Adipocyte (in vitro differentiated cells): ENCODE results near the gene FTO.
A peak's percentile ranks its signal among the peaks of the same experiment; 100 is the strongest.

ENCODE experiments used
- DNase-seq: peaks from one replicate; pipeline ENCODE4 v3.0.0-alpha.2; 2015; ENCODE audit warnings: low read depth
- H3K27me3 ChIP-seq: replicated peaks from 2 replicates; pipeline ENCODE4 v1.7.0; 2013; ENCODE audit warnings: mild to moderate bottlenecking, low read length, moderate library complexity; ENCODE audit not compliant: control insufficient read depth, insufficient read depth
- H3K36me3 ChIP-seq: 2 replicates; pipeline ENCODE4 v1.7.0; 2013; ENCODE audit warnings: low read length, mild to moderate bottlenecking, moderate library complexity; ENCODE audit not compliant: control insufficient read depth, insufficient read depth, severe bottlenecking
- H3K4me1 ChIP-seq: 2 replicates; pipeline ENCODE4 v1.7.0; 2013; ENCODE audit warnings: mild to moderate bottlenecking, low read length, moderate library complexity; ENCODE audit not compliant: control insufficient read depth, insufficient read depth
- H3K4me3 ChIP-seq: 2 replicates; pipeline ENCODE4 v1.7.0; 2013; ENCODE audit warnings: mild to moderate bottlenecking, low read length, moderate library complexity
- H3K9ac ChIP-seq: 2 replicates; pipeline ENCODE4 v1.7.0; 2013; ENCODE audit warnings: mild to moderate bottlenecking, low read length, moderate library complexity
- H3K9me3 ChIP-seq: 2 replicates; pipeline ENCODE4 v1.7.0; 2013; ENCODE audit warnings: mild to moderate bottlenecking, low read length, moderate library complexity; ENCODE audit not compliant: control insufficient read depth

The FTO gene

DNA sequence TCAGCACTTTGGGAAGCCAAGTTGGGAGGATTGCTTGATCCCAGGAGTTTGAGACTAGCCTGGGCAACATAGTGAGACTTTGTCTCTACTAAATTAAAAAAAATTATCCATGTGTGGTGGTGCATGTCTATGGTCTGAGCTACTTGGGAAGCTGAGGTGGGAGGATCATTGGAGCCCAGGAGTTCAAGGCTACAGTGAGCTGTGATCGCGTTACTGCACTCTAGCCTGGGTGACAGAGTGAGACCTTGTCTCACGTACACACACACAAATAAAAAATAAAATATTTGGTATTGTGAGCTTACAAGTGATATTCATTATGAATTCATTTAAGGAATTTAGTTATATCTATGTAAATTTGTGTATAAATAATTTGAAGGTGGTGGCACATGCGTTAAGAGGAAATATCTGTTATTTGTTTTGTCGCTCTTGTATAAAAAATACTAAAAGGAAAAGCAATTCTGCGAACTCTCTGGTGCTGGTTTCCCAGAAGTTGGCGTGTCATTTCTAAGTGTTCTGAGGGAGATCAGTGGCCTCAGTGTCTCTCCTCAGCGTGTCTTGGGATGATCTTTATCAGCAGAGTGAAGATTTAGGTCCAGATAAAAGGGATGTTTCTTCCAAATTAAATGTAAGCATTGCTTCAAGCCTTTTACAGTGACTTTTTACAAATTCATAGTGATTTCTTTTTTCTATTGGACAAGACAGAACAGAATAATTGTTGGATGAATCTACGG, 187.6 kb downstream of the FTO start:
- Histone ChIP-seq H3K9me3 (no peaks in the 10 kb centered on the region), H3K4me1 (peaks cover 29% of the 10 kb centered on the region), H3K36me3 (peaks cover 28% of the 10 kb centered on the region), H3K27me3 (no peaks in the 10 kb centered on the region), H3K4me3 (no peak overlapping the region), H3K9ac (peak overlapping the region; percentile 60)
- DNase-seq: no peak

DNA sequence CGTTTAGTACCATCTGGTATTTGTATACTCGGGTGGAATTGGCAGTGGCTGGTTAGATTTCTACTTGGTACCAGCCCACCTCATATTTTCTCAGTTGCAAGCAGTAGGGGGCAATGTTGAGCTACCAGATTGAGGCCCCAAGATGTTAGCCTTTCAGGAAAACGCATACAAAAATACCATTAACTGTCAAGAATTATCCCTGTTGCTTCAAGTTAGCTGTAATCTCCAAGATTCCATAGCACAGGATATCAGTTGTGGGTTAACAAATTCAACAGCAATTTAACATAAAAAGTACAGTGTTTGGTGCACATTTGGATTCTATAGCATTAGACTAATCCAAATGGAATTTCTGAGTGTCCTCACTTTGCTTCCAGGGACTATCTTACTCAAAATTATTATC, 188.2 kb downstream of the FTO start:
- DNase-seq: peak; percentile 78
- Histone ChIP-seq H3K36me3 (peaks cover 26% of the 10 kb centered on the region), H3K9ac (peak overlapping the region; percentile 60), H3K27me3 (no peaks in the 10 kb centered on the region), H3K4me1 (peaks cover 33% of the 10 kb centered on the region), H3K4me3 (no peak overlapping the region), H3K9me3 (no peaks in the 10 kb centered on the region)

GRCh38 chr16:53893731-53894435, 189.9 kb downstream of the FTO start:
- peak; percentile 72 for DNase-seq
- H3K36me3 ChIP-seq: peaks cover 18% of the 10 kb centered on the region
- H3K4me1 ChIP-seq: peaks cover 38% of the 10 kb centered on the region
- H3K9me3 ChIP-seq: no peaks in the 10 kb centered on the region
- no peak overlapping the region for H3K4me3 ChIP-seq
- H3K9ac ChIP-seq: no peak overlapping the region
- no peaks in the 10 kb centered on the region for H3K27me3 ChIP-seq

DNA sequence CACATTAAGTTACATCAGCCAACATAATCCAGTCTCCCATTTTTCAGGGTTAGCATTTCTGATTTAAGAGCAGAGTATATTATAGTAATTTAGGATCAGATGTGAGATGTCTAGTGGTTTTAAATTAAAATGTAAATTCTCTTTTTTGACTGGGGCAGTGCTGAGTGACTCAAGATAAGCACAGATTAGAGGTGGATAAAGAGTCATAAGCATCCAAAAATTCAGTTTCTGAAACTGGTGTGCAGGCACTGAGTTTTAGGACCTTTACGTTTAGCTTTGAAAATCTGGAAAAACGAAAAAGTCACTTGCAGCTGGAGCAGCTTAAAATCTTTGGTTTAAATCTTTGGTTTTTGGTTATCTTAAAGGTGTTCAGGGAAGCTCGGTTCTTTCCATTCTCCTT, 190.7 kb downstream of the FTO start:
- no peak for DNase-seq
- Histone ChIP-seq H3K36me3 (peaks cover 10% of the 10 kb centered on the region), H3K4me3 (no peak overlapping the region), H3K27me3 (no peaks in the 10 kb centered on the region), H3K4me1 (peaks cover 46% of the 10 kb centered on the region), H3K9me3 (no peaks in the 10 kb centered on the region), H3K9ac (no peak overlapping the region)

DNA sequence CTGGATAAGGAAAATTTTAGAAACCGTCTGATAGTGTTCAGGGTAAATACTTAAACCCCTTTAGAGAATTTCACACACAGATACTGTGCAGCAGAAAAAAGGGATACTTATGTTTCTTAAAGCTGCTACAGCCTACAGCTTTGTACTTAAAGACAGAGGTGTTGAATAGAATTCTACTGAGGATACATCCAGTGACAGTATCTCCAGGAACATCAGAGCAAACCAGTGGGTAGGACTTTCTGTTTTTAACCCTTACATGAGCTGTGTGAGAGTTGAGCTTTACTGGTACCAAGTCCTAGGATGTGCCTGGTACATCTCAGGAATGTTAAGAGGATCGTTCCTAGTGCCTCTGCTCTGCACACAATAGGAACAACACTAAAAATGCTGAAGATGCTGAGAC, 191.5 kb downstream of the FTO start:
- Histone ChIP-seq H3K4me1 (peaks cover 50% of the 10 kb centered on the region), H3K4me3 (no peak overlapping the region), H3K36me3 (peaks cover 2% of the 10 kb centered on the region), H3K9me3 (no peaks in the 10 kb centered on the region), H3K27me3 (no peaks in the 10 kb centered on the region), H3K9ac (no peak overlapping the region)
- no peak for DNase-seq

DNA sequence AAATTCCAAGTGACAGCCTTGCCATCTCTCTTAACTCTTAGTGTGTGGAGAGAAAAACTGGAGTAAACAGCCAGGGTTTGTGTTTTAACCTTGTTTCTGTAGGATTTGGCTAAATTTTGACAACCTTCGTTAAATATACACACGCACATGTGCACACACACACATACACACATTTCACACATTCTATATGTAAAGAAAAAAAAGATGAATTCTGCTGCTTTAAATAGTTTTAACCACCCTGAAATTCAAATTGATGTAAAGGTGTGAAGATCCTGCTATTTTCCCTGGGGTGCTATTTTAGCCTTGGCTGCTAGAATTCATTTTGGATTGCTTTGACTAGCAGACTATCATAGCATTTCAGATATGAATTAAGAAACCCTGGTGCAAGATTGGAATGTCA, 191.9 kb downstream of the FTO start:
- H3K9ac ChIP-seq: no peak overlapping the region
- H3K9me3 ChIP-seq: no peaks in the 10 kb centered on the region
- no peaks in the 10 kb centered on the region for H3K36me3 ChIP-seq
- H3K4me1 ChIP-seq: peaks cover 50% of the 10 kb centered on the region
- no peak overlapping the region for H3K4me3 ChIP-seq
- no peaks in the 10 kb centered on the region for H3K27me3 ChIP-seq
- no peak for DNase-seq

DNA sequence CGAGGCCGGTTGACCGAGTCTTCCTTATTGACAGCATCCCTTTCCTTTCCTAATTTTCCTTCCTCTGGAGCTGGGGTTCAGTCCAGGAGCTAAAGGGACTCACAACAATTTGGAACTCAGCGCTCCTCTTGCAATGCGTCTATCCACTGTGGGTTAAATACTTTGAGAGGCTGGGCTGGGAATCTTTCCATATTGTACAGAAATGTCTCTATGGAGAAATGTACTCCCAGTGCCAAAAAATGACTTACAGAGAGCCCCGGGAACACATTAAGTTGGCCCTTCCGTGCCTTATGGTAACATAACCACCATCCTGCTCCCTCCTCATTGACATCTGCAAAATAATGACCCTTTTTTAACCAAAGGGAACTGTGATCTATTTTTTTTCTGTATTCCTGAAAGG, 192.8 kb downstream of the FTO start:
- no peaks in the 10 kb centered on the region for H3K27me3 ChIP-seq
- peaks cover 50% of the 10 kb centered on the region for H3K4me1 ChIP-seq
- H3K36me3 ChIP-seq: no peaks in the 10 kb centered on the region
- no peak for DNase-seq
- no peak overlapping the region for H3K9ac ChIP-seq
- no peaks in the 10 kb centered on the region for H3K9me3 ChIP-seq
- H3K4me3 ChIP-seq: no peak overlapping the region

GRCh38 chr16:53898993-53899392, 195.0 kb downstream of the FTO start:
- Histone ChIP-seq H3K36me3 (peaks cover 4% of the 10 kb centered on the region), H3K9ac (no peak overlapping the region), H3K4me3 (no peak overlapping the region), H3K27me3 (no peaks in the 10 kb centered on the region), H3K4me1 (peaks cover 33% of the 10 kb centered on the region), H3K9me3 (no peaks in the 10 kb centered on the region)
- peak; percentile 74 for DNase-seq

DNA sequence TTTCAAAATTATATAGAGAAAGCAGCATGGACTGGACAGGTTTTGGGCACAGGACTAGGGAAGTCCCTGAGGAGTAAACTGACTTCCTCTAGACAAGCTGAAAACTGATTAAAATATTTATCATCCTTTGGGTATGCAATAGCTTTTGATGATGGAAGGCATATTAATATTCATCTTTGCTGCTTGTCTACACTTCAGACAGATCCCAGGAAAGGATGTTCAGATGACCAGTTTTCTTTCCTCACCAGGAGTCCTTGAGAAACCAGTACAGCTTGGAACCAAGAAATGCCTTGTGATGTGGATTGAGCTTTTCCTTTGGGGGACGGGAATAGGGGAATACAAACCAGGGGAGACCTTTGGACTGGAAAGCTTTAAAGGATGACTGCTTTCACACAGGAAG, 195.5 kb downstream of the FTO start:
- no peak overlapping the region for H3K9ac ChIP-seq
- DNase-seq: no peak

DNA sequence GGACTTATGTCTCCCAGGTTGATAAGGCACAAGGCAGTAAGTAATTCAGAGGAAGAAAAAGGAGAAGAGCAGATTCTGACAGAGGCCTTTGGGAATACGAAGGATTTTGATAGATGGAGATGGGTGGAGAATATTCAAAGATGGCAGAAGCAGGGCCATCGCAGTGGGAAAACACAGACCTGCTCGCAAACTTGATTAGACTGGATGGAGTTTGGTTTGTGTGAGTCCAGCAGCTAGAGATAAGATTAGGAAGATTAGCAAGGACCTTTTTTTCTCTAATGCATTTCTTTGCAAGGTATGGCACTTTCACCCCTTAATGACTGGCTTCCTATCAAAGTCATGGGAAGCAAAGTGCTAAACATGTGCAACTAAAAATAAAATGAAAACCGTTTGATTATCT, 196.7 kb downstream of the FTO start:
- Histone ChIP-seq H3K36me3 (peaks cover 8% of the 10 kb centered on the region), H3K4me3 (no peak overlapping the region)

More for the DNA sequence above, 195.5 kb downstream of the FTO start:
- peaks cover 8% of the 10 kb centered on the region for H3K36me3 ChIP-seq
- H3K27me3 ChIP-seq: no peaks in the 10 kb centered on the region
- no peaks in the 10 kb centered on the region for H3K9me3 ChIP-seq
- H3K4me1 ChIP-seq: peaks cover 29% of the 10 kb centered on the region
- H3K4me3 ChIP-seq: no peak overlapping the region

DNA sequence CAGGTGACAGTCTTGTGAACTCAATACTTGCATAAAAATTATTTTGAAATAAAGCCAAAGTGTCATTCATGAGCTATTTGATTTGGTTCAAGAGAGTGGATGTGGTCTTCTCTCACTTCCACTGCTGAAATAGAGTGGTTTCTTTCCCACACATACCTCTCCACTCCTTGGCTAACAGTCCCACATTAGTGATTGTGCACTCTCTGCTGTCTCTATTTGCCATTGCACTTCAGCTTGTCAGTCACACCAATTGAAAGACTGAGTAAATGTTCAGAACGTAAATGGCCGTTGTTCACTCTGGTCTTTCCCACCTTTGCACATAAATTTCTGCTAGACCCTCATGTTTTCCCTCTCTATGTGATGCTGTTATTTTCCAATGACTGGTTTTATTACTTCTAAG, 197.5 kb downstream of the FTO start:
- Histone ChIP-seq H3K4me3 (no peak overlapping the region), H3K9ac (no peak overlapping the region), H3K9me3 (no peaks in the 10 kb centered on the region), H3K36me3 (peaks cover 8% of the 10 kb centered on the region), H3K4me1 (peaks cover 22% of the 10 kb centered on the region), H3K27me3 (no peaks in the 10 kb centered on the region)
- no peak for DNase-seq

More for the DNA sequence above, 196.7 kb downstream of the FTO start:
- H3K4me1 ChIP-seq: peaks cover 25% of the 10 kb centered on the region
- H3K9me3 ChIP-seq: no peaks in the 10 kb centered on the region
- DNase-seq: no peak
- H3K27me3 ChIP-seq: no peaks in the 10 kb centered on the region
- H3K9ac ChIP-seq: no peak overlapping the region
